ENCODE data around the gene BCLAF1.

DNA sequence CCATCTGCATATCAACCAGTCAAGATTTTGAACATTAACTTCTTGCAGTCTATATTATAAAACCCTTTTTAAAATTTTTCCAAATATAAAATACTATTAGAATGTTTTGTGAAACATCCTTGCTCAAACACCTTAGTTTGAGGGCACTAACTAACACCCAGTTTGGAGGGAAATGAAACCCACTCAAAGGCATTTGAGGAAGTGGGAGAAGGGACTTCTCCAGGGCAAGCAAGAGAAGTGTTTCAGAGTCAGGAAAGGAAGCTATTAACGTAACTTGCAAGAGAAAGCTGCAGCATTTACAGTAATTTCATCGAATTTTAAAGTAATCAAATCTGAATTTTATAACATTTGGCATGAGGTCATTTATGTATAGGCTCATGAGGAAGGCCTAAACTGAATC is 60.8 kb downstream of the BCLAF1 start:
- TF ChIP-seq, protein P1, sequence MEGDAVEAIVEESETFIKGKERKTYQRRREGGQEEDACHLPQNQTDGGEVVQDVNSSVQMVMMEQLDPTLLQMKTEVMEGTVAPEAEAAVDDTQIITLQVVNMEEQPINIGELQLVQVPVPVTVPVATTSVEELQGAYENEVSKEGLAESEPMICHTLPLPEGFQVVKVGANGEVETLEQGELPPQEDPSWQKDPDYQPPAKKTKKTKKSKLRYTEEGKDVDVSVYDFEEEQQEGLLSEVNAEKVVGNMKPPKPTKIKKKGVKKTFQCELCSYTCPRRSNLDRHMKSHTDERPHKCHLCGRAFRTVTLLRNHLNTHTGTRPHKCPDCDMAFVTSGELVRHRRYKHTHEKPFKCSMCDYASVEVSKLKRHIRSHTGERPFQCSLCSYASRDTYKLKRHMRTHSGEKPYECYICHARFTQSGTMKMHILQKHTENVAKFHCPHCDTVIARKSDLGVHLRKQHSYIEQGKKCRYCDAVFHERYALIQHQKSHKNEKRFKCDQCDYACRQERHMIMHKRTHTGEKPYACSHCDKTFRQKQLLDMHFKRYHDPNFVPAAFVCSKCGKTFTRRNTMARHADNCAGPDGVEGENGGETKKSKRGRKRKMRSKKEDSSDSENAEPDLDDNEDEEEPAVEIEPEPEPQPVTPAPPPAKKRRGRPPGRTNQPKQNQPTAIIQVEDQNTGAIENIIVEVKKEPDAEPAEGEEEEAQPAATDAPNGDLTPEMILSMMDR (optimal IDR thresholded peaks at IDR 0.05 in 1 of 3, IDR thresholded peaks at IDR 0.05 in 1 of 3, conservative IDR thresholded peaks at IDR 0.05 in 1 of 3; ENCODE audit: extremely low read depth in 1 of 3, insufficient read depth in 2 of 3, low read length in 3 of 3), result no peak
- TF ChIP-seq EZH2 (IDR thresholded peaks at IDR 0.05; ENCODE audit: low read length), result no peak

Measured in keratinocyte (primary cell).